GM19351 (cell line): ENCODE results near the gene PPP4R1.
A peak's percentile ranks its signal among the peaks of the same experiment; 100 is the strongest.
"Not testable (repeated sequence)": the region's sequence is repeated elsewhere in the genome, so short reads cannot be mapped to it uniquely, and the experiment has no call there.

Experiments used
- ATAC-seq: cut with Tn5 transposase; IDR thresholded peaks from one replicate; pipeline ENCODE4 v1.9.1; 2021; ENCODE audit warnings: mild to moderate bottlenecking, moderate library complexity; ENCODE audit not compliant: unreplicated experiment

PPP4R1 gene

DNA sequence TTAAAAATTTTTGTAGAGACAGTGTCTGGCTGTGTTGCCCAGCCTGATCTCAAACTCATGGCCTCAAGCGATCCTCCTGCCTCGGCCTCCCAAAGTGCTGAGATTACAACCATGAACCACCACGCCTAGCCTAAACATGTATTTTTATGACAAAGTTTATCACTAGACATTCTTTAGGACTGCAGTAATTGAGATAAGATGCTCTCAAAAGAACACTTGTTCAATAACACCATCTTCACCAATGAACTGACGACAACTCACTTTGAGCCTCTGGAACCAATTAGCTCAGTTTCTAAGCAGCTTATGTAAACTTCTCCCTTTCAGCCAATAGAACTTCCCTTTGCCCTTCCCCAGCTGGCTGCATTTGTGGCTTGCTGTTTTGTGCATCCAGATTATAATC is 15.3 kb upstream of the PPP4R1 start:
- no peak for ATAC-seq

DNA sequence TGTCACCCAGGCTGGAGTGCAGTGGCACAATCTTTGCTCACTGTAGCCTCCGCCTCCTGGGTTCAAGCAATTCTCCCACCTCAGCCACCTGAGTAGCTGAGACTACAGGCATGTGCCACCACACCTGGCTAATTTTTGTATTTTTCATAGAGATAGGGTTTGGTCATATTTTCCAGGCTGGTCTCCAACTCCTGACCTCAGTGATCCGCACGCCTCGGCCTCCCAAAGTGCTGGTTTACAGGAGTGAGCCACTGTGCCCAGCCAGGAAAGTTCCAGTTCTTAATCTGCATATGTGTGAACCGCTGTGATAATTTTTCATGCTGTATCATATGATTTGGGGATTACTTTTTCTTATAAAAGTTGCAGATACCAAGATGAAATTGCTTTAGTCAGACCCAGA is 14.6 kb upstream of the PPP4R1 start:
- ATAC-seq: no peak

DNA sequence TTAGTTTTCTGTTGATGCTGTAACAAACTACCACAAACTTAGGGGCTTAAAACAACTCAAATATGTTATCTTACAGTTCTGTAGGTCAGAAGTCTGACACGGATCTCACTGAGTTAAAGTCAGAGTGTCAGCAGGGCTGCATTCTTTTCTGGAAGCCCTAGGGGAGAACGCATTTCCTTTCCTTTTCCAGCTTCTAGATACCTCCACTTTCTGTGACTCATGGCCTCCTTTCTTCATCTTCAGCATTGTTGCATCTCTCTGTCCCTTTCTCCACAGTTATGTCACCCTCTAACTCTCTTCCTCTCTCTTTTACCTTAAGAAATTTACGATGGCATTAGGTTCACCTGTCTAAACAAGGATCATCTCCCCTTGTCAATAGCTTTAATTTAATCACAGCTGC is 13.3 kb upstream of the PPP4R1 start:
- ATAC-seq: no peak

- no peak for ATAC-seq
These were observed 5.6 kb upstream of the PPP4R1 start for GRCh38 chr18:9619990-9620389.

GRCh38 chr18:9619545-9619944 is 5.2 kb upstream of the PPP4R1 start:
- peak; percentile 45 for ATAC-seq

GRCh38 chr18:9619056-9619455 is 4.7 kb upstream of the PPP4R1 start:
- ATAC-seq: no peak

- ATAC-seq: no peak
These were observed 2.7 kb upstream of the PPP4R1 start for GRCh38 chr18:9617006-9617542.

DNA sequence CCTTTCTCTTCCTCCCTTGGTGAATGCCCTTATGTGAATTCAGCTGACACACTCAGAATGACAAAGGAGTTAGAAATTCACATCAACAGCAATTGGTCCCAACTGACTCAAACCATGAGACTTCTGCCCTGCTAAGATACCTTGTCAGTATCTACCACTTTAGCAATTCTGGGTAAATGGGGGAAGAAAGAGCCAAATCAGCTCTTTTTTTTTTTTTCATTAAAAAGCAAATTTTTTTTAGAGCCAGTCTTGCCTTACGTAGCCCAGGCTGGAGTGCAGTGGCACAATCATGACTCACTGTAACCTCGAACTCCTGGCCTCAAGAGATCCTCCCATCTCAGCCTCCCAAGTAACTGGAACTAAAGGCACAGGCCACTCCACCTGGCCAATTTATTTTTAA is 1.7 kb upstream of the PPP4R1 start:
- no peak for ATAC-seq

- no peak for ATAC-seq
These were observed 980 bp upstream of the PPP4R1 start for GRCh38 chr18:9615280-9615797.

DNA sequence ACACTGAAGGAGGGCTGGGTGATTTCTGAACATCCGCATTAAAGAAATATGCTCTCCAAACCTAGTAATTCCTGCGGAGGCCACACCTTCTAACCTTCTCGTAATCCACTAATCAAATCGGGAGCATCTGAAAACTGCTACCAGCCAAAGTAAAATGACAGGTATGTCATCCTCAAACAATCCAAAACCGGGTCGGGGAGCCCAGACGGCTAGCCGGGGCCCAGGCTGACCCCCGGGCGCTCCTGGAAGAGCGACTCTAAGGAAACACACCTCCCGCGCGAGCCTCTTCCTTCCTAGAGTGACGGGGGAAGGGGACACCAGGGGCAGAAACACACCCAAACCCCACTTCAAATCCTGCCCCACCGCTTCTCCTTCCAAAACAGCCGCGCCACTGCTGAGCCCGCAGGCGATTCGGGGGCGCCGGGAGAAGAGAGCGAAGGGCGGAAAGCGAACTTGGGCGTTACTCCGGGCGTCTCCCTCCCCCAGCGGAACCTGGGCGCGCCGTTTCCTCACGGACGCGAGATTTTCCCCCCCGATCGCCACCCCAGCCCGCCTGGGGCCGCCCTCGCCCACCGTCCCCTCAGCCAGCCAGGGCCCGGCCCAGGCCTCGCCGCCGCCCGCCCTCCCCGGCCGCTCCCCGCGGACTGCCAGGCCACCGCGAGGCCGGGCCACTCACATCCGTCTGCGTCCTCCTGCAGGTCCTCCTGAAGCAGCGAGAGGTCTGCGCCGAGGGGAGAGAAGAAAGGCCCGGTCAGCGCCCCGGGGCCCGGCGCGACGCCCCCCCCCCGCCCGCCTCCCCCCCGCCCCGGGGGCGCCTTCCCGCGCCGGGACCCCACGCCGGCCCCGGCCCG is 584 bp downstream of the PPP4R1 start:
- peak; percentile 41 for ATAC-seq

DNA sequence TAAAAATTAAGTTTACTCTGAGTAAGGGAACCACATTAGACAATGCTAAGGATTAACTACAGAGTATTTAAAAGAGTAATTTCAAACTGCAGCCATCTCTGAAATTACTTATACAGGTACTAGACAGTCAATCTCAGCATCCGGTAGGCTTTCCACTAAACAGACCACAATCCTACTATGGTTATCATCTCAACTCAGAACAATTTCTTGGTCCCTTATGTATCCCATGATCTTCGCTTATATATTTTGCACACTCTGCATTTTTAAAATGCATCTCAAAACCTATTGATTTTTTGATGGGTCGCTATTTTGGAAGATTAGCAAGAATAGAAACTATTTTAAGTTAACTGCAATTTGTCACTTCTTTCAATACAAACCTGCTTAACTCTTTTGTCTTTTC is 1.4 kb downstream of the PPP4R1 start:
- ATAC-seq: no peak

DNA sequence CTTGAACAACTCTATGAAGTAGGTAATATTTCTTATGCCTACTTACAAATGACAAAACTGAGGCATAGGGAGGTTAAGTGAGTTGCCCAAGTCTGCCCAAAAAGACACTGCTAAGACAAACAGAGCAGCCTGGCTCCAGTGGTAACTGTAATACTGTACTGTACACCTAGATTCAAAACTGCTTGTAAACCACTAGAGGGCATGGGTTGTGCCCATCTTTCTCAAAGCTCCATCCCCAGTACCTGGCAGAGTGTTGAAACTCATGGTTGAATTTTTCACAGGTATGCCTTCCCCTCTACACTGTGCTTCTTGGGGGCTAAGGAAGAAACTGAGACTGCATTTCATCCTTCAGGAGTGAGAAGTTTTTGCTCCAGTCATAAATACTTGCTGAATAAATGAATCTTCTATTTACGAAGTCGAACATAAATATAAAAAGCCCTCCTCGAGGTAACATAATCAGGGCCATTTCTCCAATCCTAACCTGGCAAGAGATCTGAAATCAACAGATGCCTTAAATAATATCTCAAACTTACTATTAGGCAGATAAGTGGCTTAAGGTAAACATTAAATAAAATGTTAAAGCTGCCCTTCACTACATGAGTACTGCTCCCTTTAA is 2.0 kb downstream of the PPP4R1 start:
- ATAC-seq: no peak

DNA sequence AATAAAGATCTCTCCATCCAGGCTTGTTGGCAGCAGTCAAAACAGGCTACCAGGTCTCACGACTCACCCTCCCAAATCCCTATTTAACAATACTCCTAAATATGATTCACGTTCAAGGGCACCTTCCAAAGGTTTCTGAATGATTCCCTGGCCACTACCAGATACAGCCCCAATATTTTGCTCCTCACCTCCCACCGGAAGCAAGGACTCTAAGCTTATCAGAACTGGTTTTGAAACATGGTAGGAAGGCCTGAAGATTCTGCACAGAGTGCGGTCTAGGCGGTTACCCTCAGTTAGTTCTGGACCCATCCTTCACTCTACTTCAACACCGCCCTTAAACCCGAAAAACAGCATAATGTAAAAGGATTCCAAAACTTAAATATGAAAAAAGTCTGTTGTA is 5.2 kb downstream of the PPP4R1 start:
- no peak for ATAC-seq

DNA sequence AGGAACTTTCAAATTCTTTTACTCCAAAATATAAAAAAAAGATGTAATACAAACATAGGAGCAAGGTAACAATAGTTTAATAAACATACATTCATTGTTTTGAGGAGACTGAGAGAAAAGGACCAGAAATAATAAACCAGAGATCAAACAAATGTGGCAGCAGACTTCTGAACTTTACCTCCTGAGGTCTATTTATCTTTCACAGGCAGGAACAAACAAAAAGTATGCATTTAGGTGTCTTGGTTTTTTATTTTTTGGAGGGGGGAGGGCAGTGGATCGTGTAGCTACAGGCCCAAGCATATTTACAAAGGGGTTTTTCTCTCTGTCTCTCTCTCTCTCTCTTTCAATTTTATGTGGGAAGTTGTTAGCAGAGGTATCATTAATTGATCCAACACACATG is 5.6 kb downstream of the PPP4R1 start:
- ATAC-seq: no peak

DNA sequence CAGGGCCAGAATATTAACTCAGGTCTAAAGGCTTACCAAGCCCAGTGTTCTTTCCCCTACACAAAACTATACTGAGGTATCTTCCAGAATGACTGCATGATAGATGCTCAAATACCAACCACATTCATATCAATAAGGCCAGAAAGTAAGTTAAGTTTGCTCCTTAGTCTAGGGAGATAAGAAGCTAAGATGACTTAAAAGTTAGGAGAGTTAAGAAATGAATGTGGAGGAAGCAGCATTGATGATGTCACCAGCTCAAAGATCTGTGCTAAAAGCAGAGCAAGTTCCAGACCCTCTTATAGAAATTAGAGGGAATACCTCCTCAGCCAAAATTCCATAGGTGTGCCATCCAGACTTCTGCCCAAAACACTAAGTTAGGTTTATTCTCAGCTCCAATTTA is 6.1 kb downstream of the PPP4R1 start:
- no peak for ATAC-seq

DNA sequence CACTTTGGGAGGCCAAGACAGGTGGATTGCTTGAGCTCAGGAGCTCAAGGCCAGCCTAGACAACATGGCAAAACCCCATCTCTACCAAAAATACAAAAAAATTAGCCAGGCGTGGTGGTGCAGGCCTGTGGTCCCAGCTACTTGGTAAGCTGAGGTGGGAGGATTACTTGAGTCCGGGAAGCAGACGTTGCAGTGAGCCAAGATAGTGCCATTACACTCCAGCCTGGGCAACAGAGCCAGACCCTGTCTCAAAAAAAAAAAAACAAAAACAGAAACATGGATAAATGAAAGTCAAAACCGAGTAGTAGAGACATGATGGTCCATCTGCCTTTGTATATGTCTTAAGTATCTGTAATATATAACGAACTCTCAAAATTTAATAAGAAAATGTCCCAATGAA is 7.2 kb downstream of the PPP4R1 start:
- not testable (repeated sequence) for ATAC-seq

GRCh38 chr18:9606039-9606438 is 8.3 kb downstream of the PPP4R1 start:
- no peak for ATAC-seq

DNA sequence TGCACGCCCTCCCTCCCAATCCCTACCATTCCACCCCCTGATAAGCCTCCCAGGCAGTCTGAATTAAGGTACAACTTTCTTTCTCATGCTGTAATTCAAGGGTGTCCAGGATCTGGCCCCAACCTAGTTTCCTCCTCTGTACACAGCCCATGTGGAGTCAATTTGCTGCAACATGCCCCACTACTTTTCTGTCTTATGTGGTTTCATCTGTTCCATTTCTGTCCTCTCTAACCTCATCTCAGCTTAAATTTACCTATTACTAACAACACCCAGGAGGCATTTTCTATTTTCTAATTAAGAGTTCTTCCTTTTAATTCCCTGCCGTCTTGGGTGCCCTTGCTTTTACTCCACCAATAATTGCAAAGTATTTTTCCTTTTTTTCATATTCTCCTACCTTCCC is 10.0 kb downstream of the PPP4R1 start:
- no peak for ATAC-seq

DNA sequence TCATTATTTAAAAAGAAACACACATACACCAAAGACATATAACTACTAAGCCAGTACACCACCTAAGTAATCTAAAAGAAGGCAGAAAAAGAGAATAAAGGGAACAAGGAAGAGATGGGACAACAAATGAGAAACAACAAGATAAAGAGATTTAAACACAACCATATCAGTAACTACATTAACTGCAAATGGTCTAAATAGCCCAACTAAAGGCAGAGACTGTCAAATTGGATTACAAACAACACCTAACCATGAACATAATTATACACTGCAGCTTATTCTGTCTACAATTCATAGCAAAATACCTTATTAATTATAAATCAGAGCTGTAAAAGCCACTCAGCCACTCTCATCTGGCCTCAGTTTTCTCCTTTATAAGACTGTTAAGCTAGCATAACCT is 15.0 kb downstream of the PPP4R1 start:
- no peak for ATAC-seq

GRCh38 chr18:9597609-9598008 is 16.8 kb downstream of the PPP4R1 start:
- no peak for ATAC-seq

GRCh38 chr18:9596843-9597526 is 17.4 kb downstream of the PPP4R1 start:
- ATAC-seq: no peak

GRCh38 chr18:9596226-9596625 is 18.1 kb downstream of the PPP4R1 start:
- no peak for ATAC-seq
